GM19395 (cell line): ENCODE measurements around the gene SELENOW.
"Not testable (repeated sequence)": the region's sequence is repeated elsewhere in the genome, so short reads cannot be mapped to it uniquely, and the experiment has no call there.

Experiments
- ATAC-seq: cut with Tn5 transposase; IDR thresholded peaks from one replicate; pipeline ENCODE4 v1.9.1; 2021; ENCODE audit warnings: mild to moderate bottlenecking, moderate library complexity; ENCODE audit not compliant: unreplicated experiment

SELENOW gene

GRCh38 chr19:47781590-47782262, 3.2 kb downstream of the SELENOW start:
- ATAC-seq: no peak

- ATAC-seq: no peak
Observed at GRCh38 chr19:47786566-47786965, 8.1 kb downstream of the SELENOW start.

GRCh38 chr19:47787307-47787706, 8.8 kb downstream of the SELENOW start:
- ATAC-seq: not testable (repeated sequence)

- not testable (repeated sequence) for ATAC-seq
Observed at GRCh38 chr19:47789811-47790210, 11.3 kb downstream of the SELENOW start.

- no peak for ATAC-seq
Observed at GRCh38 chr19:47790398-47790814, 11.9 kb downstream of the SELENOW start.

DNA sequence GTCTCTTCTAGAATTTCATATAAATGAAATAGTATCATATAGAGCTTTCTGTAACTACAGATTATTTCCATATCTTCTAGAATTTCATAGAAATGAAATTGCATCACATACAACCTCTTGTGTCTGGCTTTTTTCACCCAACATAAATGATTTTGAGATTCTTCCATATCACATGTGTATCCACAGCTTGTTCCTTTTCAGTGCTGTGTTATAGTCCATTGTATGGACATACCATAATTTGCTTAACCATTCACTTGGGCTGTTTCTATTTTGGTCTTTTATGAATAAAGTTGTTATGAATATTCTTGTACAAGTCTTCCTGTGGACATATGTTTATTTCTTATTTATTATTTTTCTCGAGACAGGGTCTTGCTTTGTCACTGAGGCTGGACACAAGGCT, 14.1 kb downstream of the SELENOW start:
- no peak for ATAC-seq

- no peak for ATAC-seq
Observed at GRCh38 chr19:47794526-47794925, 16.0 kb downstream of the SELENOW start.

GRCh38 chr19:47796785-47797184, 18.3 kb downstream of the SELENOW start:
- ATAC-seq: no peak

DNA sequence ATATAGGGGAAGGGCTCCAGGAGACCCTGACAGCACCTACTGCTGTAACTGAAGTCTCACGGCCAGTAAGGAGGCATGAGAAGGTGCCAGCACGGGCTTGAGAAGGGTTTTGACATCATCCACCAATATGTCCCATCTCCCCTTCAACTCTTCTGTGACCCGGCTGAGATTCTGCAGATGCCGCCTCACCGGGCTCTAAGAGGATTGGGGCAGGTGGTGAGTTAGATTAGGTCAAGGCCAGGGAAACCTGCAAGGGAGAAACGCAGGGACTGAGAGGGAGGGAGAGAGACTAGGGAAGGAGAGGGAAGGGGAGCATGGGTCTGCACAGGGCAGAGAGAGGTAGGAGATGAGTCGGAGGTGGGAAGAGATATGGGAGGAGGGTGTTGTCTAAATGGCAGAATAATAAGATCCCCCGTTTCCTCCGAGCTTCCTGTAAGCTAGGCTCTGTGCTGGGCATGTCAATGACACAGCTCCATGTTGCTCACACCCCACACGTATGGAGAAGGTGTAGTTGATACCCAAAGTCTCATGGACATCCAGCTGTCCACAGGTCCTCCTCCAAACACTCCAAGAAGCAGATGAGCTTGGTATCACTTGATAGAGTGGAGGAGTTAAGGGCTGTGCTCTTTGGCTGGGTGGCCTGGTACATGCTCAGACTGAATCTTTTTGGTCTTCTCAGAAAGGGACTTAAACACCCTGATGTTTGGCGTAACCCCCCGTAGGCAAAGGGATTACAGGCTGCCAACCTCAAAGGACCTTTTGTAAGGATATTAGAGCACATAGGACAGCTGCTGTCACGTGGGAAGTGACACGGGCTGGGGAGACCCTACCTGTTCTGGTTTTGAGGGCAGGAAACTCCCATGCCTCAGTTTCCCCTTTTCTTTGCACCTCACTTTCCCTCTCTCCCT, 19.7 kb downstream of the SELENOW start:
- no peak for ATAC-seq

DNA sequence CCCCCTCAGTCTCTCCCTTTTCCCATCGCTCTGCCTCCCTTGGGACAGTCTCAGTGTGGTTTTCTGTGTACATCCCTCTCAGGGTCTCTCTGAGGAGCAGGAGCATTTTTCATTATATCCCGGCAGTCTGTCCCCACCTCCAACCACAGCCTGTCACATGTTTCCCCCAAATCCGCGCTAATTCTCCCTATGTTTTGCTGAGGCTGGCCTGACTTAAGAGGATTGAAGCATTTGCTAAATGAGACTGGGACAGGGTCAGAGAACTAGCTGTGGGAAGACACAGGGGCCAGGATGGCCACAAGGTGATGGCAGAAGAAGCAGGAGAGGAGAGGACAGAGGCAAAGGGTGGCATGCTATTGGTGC, 20.4 kb downstream of the SELENOW start:
- ATAC-seq: no peak

GRCh38 chr19:47801270-47801669, 22.8 kb downstream of the SELENOW start:
- no peak for ATAC-seq

DNA sequence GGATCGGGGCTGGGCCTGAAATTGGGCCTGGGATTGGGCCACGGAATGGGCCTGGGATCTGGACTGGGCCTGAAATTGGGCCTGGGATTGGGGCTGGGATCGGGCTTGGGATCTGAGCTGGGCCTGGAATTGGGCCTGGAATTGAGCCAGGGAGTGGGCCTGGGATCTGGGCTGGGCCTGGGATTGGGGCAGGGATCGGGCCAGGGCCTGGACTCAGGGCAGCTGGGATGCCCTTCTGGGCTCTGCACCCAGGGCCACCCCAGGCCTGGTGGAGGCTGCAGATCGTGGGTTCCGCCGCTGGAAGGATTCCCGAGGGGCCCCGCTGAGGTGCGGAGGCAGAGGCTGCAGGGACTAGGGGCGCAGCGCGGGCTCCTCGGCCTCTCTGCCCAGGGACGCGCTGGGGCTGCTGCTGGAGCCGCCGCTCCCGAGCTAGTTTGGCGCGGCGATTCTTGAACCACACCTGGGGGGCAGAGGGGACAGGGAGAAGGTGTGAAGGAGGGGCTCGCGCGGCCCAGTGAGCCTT, 24.1 kb downstream of the SELENOW start:
- ATAC-seq: no peak

DNA sequence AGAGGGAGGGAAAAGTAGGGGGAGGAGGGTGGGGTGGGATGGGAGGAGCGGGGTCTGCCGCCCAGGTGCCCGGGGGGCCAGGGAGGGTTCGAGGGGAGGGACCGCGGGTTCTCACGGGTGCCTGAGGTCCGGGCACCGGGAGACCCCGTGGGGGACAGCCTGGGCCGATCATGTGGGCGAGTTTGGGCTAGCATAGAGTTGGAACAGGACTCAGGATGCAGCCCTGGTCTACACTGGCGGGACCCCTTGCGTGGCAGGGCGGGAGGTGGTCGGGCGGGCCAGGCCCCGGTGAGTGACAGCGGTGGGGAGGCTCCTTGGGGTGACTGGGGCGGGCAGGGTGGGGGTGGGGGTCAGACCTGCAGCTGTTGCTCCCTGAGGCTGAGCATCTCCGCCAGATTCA, 24.6 kb downstream of the SELENOW start:
- not testable (repeated sequence) for ATAC-seq

GRCh38 chr19:47803671-47804070, 25.2 kb downstream of the SELENOW start:
- ATAC-seq: not testable (repeated sequence)

GRCh38 chr19:47804451-47804850, 25.9 kb downstream of the SELENOW start, which contains the start of gene TPRX1:
Gene TPRX1, minus strand, starts transcription at chr19:47804551. Its CDS starts 12 bp downstream, at chr19:47804539.
- ATAC-seq: not testable (repeated sequence)

GRCh38 chr19:47805313-47805712, 26.8 kb downstream of the SELENOW start:
- ATAC-seq: no peak

- ATAC-seq: no peak
Observed at GRCh38 chr19:47806435-47806834, 27.9 kb downstream of the SELENOW start.

GRCh38 chr19:47813304-47813994, 34.9 kb downstream of the SELENOW start:
- ATAC-seq: no peak

- ATAC-seq: no peak
Observed at GRCh38 chr19:47813995-47814328, 35.5 kb downstream of the SELENOW start.

DNA sequence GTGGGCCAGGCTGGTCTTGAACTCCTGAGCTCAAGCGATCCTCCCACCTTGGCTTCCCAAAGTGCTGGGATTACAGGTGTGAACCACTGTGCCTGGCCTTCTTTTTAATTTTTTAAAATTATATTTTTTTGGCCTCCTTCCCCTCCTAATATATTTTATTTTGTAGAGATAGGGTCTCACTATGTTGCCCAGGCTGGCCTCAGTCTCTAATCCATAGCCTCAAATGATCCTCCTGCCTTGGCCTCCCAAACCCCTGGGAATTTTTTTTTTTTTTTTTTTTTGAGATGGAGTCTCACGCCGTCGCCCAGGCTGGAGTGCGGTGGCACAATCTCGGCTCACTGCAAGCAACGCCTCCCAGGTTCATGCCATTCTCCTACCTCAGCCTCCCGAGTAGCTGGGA, 37.8 kb downstream of the SELENOW start:
- ATAC-seq: not testable (repeated sequence)

DNA sequence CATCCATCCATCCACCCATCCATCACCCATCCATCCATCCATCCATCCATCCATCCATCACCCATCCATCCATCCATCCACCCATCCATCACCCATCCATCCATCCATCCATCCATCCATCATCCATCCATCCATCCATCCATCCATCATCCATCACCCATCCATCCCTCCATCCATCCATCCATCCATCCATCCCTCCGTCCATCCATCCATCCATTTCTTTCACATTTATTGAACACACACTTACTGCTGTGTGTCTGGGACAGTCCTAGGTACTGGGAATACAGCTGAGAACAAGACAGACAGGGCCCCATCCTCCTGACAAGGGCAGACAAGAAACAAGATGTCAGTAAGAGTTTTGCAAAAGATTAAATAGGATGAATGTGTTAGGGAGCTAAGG, 39.7 kb downstream of the SELENOW start:
- ATAC-seq: not testable (repeated sequence)
